CD4-positive, alpha-beta T cell (primary cell): ENCODE data around the gene KIF3C. TPM values are rescaled to one million over a fixed set of nuclear protein-coding genes. Genes with fewer than 3 reads are reported as not detected.
"Not testable (repeated sequence)": the region's sequence is repeated elsewhere in the genome, so short reads cannot be mapped to it uniquely, and the experiment has no call there.

Source experiments
- ATAC-seq: fragments of 200-7000 bp; cut with Tn5 transposase; one replicate; pipeline ENCODE4 v1.10.0; 2022; ENCODE audit warnings: mild to moderate bottlenecking; ENCODE audit not compliant: poor library complexity
- CTCF ChIA-PET: fragments of 350-600 bp; sonication (Branson Sonifier 250); formaldehyde crosslinking; loops from one replicate; lab custom pipeline; 2021; ENCODE audit warnings: antibody characterized with exemption, inconsistent platforms; lab: Charles Lee
- POLR2A ChIA-PET: fragments of 350-600 bp; sonication (Branson Sonifier 250); formaldehyde crosslinking; loops from one replicate; lab custom pipeline; 2021; ENCODE audit warnings: antibody characterized with exemption, inconsistent platforms; lab: Charles Lee
- DNase-seq, 14 experiments: peaks; one replicate each; pipeline ENCODE4 v3.0.0-alpha.2; 2013 to 2020; ENCODE audit warnings: mixed read lengths in 2 of 14
- H3K27ac ChIP-seq, 2 donors: one replicate each; pipeline versions ENCODE4 v1.5.1 to v1.7.0; 2013; ENCODE audit warnings: low read length in 2 of 2, low read depth in 1 of 2, mild to moderate bottlenecking in 1 of 2
- H3K27me3 ChIP-seq, 2 experiments: 1 replicate in 1 of 2; 2 replicates in 1 of 2; pipeline versions ENCODE4 v1.6.1 to v1.7.0; 2013; ENCODE audit warnings: low read length in 2 of 2, control low read depth in 1 of 2, mild to moderate bottlenecking in 1 of 2, moderate library complexity in 1 of 2; ENCODE audit not compliant: insufficient read depth in 2 of 2, control insufficient read depth in 1 of 2
- H3K36me3 ChIP-seq: one replicate; pipeline ENCODE4 v1.6.1; 2013; ENCODE audit warnings: low read length, control low read depth; ENCODE audit not compliant: insufficient read depth
- H3K4me1 ChIP-seq: one replicate; pipeline ENCODE4 v1.6.1; 2013; ENCODE audit warnings: low read length, control low read depth; ENCODE audit not compliant: insufficient read depth
- H3K4me3 ChIP-seq: one replicate; pipeline ENCODE4 v1.5.1; 2013; ENCODE audit warnings: mild to moderate bottlenecking, low read length, moderate library complexity
- H3K9me3 ChIP-seq, 2 experiments: 1 replicate in 1 of 2; 2 replicates in 1 of 2; pipeline versions ENCODE4 v1.6.1 to v1.7.0; 2013; ENCODE audit warnings: low read length in 2 of 2, mild to moderate bottlenecking in 2 of 2, control low read depth in 1 of 2, moderate library complexity in 1 of 2; ENCODE audit not compliant: control insufficient read depth in 1 of 2, insufficient read depth in 1 of 2
- H3K27ac Mint-ChIP-seq: one replicate; pipeline ENCODE4 v1.8.0; 2020; ENCODE audit warnings: mixed read lengths
- H3K27me3 Mint-ChIP-seq: one replicate; pipeline ENCODE4 v1.8.0; 2021; ENCODE audit warnings: mixed read lengths
- H3K36me3 Mint-ChIP-seq: one replicate; pipeline ENCODE4 v1.8.0; 2021; ENCODE audit warnings: low read depth, mixed read lengths
- H3K4me1 Mint-ChIP-seq: one replicate; pipeline ENCODE4 v1.8.0; 2021; ENCODE audit warnings: low read depth, mixed read lengths
- H3K4me3 Mint-ChIP-seq: one replicate; pipeline ENCODE4 v1.8.0; 2020; ENCODE audit warnings: mild to moderate bottlenecking, mixed read lengths
- H3K9me3 Mint-ChIP-seq: one replicate; pipeline ENCODE4 v1.8.0; 2020; ENCODE audit warnings: mixed read lengths
- intact Hi-C, 2 experiments: fragments of 100-400 bp; cut with DNase I in 1 of 2; cut with micrococcal nuclease in 1 of 2; formaldehyde crosslinking; loops; one replicate each; pipeline versions ENCODE4 v1.15.1 to v1.9.0; 2023 to 2025; cut with DNase I, micrococcal nuclease
- total RNA-seq, 174 experiments: library from RNA in 2 of 174; stranded (reverse) in 2 of 174; gene quantifications; one replicate each; pipeline ENCODE4 v1.2.3 and lab custom pipeline; 2021 to 2026
- TF ChIP-seq, protein P1 (sequence below): fragments of 200-600 bp; IDR thresholded peaks from one replicate; pipeline ENCODE4 v1.8.0; 2022; ENCODE audit warnings: antibody characterized with exemption, mild to moderate bottlenecking

Gene KIF3C
- total RNA-seq, 2 experiments from 2014 or later = 1.8 to 3.4 TPM

DNA sequence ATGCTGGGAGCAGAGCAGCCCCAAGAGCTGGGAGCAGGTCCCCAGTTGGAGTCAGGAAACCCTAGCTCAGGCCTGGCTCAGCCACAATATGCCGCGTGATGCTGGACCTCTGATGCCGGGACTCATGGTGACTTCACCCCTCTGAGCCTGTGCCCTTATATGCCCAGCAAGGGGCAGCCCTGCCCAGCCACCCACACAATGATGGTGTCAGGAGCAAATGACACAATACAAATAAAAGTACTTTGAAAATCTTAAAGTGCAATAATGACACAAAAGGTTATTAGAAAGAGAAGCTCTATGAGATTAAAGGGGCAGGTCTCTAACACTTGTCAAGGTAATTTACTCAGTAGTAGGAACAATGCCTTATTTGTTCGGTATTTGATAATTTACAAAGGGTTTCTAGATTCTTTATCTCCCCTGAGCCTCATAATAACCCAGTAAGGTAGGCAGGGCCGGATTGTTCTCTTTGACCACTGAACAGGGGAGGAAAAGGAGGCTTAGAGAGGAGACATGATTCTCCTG lies 18.3 kb upstream of the KIF3C start:
- H3K4me1 ChIP-seq = no peaks in the 10 kb centered on the region
- Mint-ChIP-seq H3K9me3 (no peaks in the 10 kb centered on the region), H3K4me1 (no peaks in the 10 kb centered on the region), H3K36me3 (no peaks in the 10 kb centered on the region), H3K27me3 (no peaks in the 10 kb centered on the region), H3K4me3 (no peak overlapping the region), H3K27ac (no peak overlapping the region)
- DNase-seq (peak in 1 of 14 experiments; percentile 41), ATAC-seq (no peak)
- no peaks in the 10 kb centered on the region for H3K36me3 ChIP-seq
- TF ChIP-seq, protein P1, sequence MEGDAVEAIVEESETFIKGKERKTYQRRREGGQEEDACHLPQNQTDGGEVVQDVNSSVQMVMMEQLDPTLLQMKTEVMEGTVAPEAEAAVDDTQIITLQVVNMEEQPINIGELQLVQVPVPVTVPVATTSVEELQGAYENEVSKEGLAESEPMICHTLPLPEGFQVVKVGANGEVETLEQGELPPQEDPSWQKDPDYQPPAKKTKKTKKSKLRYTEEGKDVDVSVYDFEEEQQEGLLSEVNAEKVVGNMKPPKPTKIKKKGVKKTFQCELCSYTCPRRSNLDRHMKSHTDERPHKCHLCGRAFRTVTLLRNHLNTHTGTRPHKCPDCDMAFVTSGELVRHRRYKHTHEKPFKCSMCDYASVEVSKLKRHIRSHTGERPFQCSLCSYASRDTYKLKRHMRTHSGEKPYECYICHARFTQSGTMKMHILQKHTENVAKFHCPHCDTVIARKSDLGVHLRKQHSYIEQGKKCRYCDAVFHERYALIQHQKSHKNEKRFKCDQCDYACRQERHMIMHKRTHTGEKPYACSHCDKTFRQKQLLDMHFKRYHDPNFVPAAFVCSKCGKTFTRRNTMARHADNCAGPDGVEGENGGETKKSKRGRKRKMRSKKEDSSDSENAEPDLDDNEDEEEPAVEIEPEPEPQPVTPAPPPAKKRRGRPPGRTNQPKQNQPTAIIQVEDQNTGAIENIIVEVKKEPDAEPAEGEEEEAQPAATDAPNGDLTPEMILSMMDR = no peak
- H3K27ac ChIP-seq = no peak overlapping the region
- H3K4me3 ChIP-seq = no peak overlapping the region
- POLR2A ChIA-PET = no interaction called here
- no peaks in the 10 kb centered on the region for H3K27me3 ChIP-seq
- intact Hi-C loops = no loop called here
- CTCF ChIA-PET = no interaction called here
- no peaks in the 10 kb centered on the region for H3K9me3 ChIP-seq

DNA sequence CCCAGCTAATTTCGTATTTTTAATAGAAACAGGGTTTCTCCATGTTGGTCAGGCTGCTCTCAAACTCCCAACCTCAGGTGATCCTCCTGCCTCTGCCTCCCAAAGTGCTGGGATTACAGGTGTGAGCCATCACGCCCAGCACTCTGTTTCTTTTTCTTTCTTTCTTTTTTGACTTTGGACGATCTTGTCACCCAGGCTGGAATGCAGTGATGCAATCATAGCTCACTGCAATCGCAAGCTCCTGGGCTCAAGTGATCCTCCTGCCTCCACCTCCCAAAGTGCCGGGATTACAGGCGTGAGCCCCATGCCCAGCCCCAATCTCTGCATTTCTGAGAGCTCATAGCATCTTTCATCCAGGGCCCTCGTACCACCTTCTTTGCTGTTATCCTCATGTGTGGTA lies 17.1 kb upstream of the KIF3C start:
- H3K27ac Mint-ChIP-seq, H3K4me3 ChIP-seq, H3K4me3 Mint-ChIP-seq, H3K27me3 Mint-ChIP-seq, H3K4me1 Mint-ChIP-seq, H3K36me3 ChIP-seq, POLR2A ChIA-PET, H3K27ac ChIP-seq, H3K4me1 ChIP-seq, H3K9me3 Mint-ChIP-seq, H3K27me3 ChIP-seq, ATAC-seq, H3K36me3 Mint-ChIP-seq, intact Hi-C loops, DNase-seq, H3K9me3 ChIP-seq: not testable (repeated sequence)
- CTCF ChIA-PET = interaction anchor here (1.4 kb wide), 1 partner anchor 48 kb away, joined by 3 read pairs; no protein-coding TSS in a partner anchor

DNA sequence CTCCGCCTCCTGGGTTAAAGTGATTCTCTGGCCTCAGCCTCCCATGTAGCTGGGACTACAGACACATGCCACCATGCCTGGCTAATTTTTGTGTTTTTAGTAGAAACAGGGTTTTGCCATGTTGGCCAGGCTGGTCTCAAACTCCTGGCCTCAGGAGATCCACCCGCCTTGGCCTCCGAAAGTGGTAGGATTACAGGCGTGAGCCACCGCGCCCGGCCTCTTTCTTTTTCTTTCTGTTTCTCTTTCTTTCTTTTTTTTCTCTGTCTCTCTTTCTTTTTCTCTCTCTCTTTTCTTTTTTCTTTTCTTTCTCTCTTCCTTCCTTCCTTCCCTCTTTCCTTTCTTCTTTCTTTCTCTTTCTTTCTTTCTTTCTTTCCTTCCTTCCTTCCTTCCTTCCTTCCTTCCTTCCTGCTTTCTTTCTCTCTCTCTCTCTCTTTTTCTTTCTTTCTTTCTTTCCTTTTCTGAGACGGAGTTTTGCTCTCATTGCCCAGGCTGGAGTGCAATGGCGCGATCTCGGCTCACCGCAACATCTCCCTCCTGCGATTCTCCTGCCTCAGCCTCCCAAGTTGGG lies 16.6 kb upstream of the KIF3C start:
- H3K4me1 Mint-ChIP-seq, H3K27ac ChIP-seq, H3K4me3 ChIP-seq, H3K27ac Mint-ChIP-seq, H3K4me1 ChIP-seq, H3K9me3 ChIP-seq, intact Hi-C loops, DNase-seq, ATAC-seq, POLR2A ChIA-PET, H3K27me3 Mint-ChIP-seq, H3K36me3 ChIP-seq, H3K27me3 ChIP-seq, H3K9me3 Mint-ChIP-seq, H3K36me3 Mint-ChIP-seq, H3K4me3 Mint-ChIP-seq: not testable (repeated sequence)
- CTCF ChIA-PET = interaction anchor here (1.4 kb wide), 1 partner anchor 48 kb away, joined by 3 read pairs; no protein-coding TSS in a partner anchor

DNA sequence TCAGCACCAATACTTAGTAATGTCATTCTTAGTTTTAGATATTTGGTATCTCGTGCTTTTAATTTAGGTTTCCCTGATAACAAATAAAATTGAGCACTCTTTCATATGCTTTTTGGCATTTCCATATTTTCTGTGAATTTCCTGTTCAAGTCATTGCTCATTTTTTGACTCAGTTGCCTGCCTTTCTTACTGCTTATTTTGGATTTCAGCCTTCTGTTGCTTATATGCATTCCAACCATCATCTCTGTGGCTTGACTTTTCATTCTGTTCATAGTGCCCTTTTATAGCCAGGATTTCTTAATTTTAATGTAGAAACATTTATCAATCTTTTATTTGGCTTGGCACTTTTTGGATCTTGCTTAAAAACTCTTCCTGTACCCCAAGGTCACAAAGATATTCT lies 14.5 kb upstream of the KIF3C start:
- Mint-ChIP-seq H3K36me3 (no peaks in the 10 kb centered on the region), H3K4me3 (no peak overlapping the region), H3K4me1 (peaks cover 4% of the 10 kb centered on the region), H3K9me3 (no peaks in the 10 kb centered on the region), H3K27me3 (no peaks in the 10 kb centered on the region), H3K27ac (no peak overlapping the region)
- H3K27ac ChIP-seq = no peak overlapping the region
- no peaks in the 10 kb centered on the region for H3K27me3 ChIP-seq
- peaks cover 2% of the 10 kb centered on the region for H3K4me1 ChIP-seq
- no peaks in the 10 kb centered on the region for H3K9me3 ChIP-seq
- DNase-seq (no peak), ATAC-seq (no peak)
- TF ChIP-seq, protein P1 = no peak
- intact Hi-C loops = no loop called here
- no peaks in the 10 kb centered on the region for H3K36me3 ChIP-seq
- ChIA-PET CTCF (no interaction called here), POLR2A (no interaction called here)
- no peak overlapping the region for H3K4me3 ChIP-seq
